K562 (cell line): ENCODE data around the gene HAUS3. TPM values are rescaled to one million over a fixed set of nuclear protein-coding genes. Genes with fewer than 3 reads are reported as not detected.
A peak's percentile ranks its signal among the peaks of the same experiment; 100 is the strongest.

Experiments
- CEBPB ChIP-seq: fragments of 450-650 bp; IDR thresholded peaks from 2 replicates; pipeline ENCODE4 v1.6.1; 2016; ENCODE audit warnings: missing genetic modification characterization, missing compliant biosample characterization
- DDX20 ChIP-seq: fragments of 450-650 bp; IDR thresholded peaks from 2 replicates; pipeline ENCODE4 v1.6.1; 2016; ENCODE audit warnings: missing genetic modification characterization, low read depth, mild to moderate bottlenecking, missing compliant biosample characterization, moderate library complexity
- HDGF ChIP-seq: fragments of 450-650 bp; IDR thresholded peaks from 2 replicates; pipeline ENCODE4 v1.6.1; 2016
- MCM5 ChIP-seq: fragments of 450-650 bp; IDR thresholded peaks from 2 replicates; pipeline ENCODE4 v1.6.1; 2016; ENCODE audit warnings: low read depth
- NELFE ChIP-seq: IDR thresholded peaks from 2 replicates; pipeline ENCODE4 v1.6.1; 2011; ENCODE audit warnings: mild to moderate bottlenecking; ENCODE audit not compliant: insufficient read depth, insufficient read length
- NONO ChIP-seq, 2 experiments: fragments of 200-400 bp in 1 of 2; fragments of 450-650 bp in 1 of 2; formaldehyde crosslinking in 1 of 2; IDR thresholded peaks; 2 replicates each; pipeline ENCODE4 v1.6.1; 2017; ENCODE audit warnings: low read depth in 2 of 2, mild to moderate bottlenecking in 2 of 2, moderate library complexity in 2 of 2, low read length in 1 of 2
- RBM14 ChIP-seq: fragments of 200-400 bp; formaldehyde crosslinking; IDR thresholded peaks from 2 replicates; pipeline ENCODE4 v1.6.1; 2018; ENCODE audit warnings: low read depth, mild to moderate bottlenecking, low read length, moderate library complexity, borderline replicate concordance; ENCODE audit not compliant: insufficient read depth
- RBM15 ChIP-seq: fragments of 200-400 bp; formaldehyde crosslinking; IDR thresholded peaks from 2 replicates; pipeline ENCODE4 v1.6.1; 2018; ENCODE audit warnings: mild to moderate bottlenecking, low read length, moderate library complexity; ENCODE audit not compliant: insufficient read depth
- SMARCB1 ChIP-seq: IDR thresholded peaks from 2 replicates; pipeline ENCODE4 v1.6.1; 2011; ENCODE audit warnings: improper control_type of control experiment, low read depth; ENCODE audit not compliant: insufficient read length
- SP2 ChIP-seq: IDR thresholded peaks from 2 replicates; pipeline ENCODE4 v1.6.1; 2011; ENCODE audit warnings: mild to moderate bottlenecking, low read depth, low read length, moderate library complexity; ENCODE audit not compliant: poor library complexity, severe bottlenecking; ENCODE audit errors: extremely low read depth
- TFAP4 ChIP-seq: sonication (generic); formaldehyde crosslinking; IDR thresholded peaks from 2 replicates; pipeline ENCODE4 v1.8.0; 2022; ENCODE audit warnings: missing genetic modification reagents, mild to moderate bottlenecking, moderate library complexity, borderline replicate concordance
- XRCC5 ChIP-seq: fragments of 200-400 bp; formaldehyde crosslinking; IDR thresholded peaks from 2 replicates; pipeline ENCODE4 v1.6.1; 2017; ENCODE audit warnings: low read depth, mild to moderate bottlenecking, low read length
- ZC3H4 ChIP-seq: sonication (generic); formaldehyde crosslinking; IDR thresholded peaks from 2 replicates; pipeline ENCODE4 v1.9.0; 2021; ENCODE audit warnings: missing genetic modification reagents, borderline replicate concordance
- ZFX ChIP-seq: sonication (generic); formaldehyde crosslinking; IDR thresholded peaks from 2 replicates; pipeline ENCODE4 v1.8.0; 2022; ENCODE audit warnings: mild to moderate bottlenecking, missing genetic modification reagents, moderate library complexity
- ZNF518B ChIP-seq: fragments of 250-450 bp; sonication (Bioruptor Pico); IDR thresholded peaks from 2 replicates; pipeline ENCODE4 v1.5.0; 2021; ENCODE audit warnings: mild to moderate bottlenecking, moderate library complexity
- ZNF561 ChIP-seq: fragments of 450-650 bp; formaldehyde crosslinking; conservative IDR thresholded peaks from 2 replicates; pipeline ENCODE4 v1.4.0; 2020; ENCODE audit warnings: mild to moderate bottlenecking, moderate library complexity
- ZNF75A ChIP-seq: fragments of 450-650 bp; formaldehyde crosslinking; IDR thresholded peaks from 2 replicates; pipeline ENCODE4 v1.4.0; 2020; ENCODE audit warnings: mild to moderate bottlenecking
- ZNF780A ChIP-seq: fragments of 250-450 bp; sonication (Bioruptor Pico); IDR thresholded peaks from 2 replicates; pipeline ENCODE4 v1.5.0; 2021; ENCODE audit warnings: mild to moderate bottlenecking
- polyA plus RNA-seq, 8 experiments: library from polyadenylated mRNA; depleted of rRNA in 4 of 8; stranded (reverse) in 5 of 8; unstranded in 3 of 8; fragments of >200 nt; fragmentation: Nextera tagmentation in 2 of 8; fragmentation: Illumina TruSeq in 1 of 8; extraction: Ambion mirVana in 2 of 8; extraction: Trizol in 1 of 8; gene quantifications; 2 replicates each; pipeline versions ENCODE4 v1.2.1 to v1.2.3, GENCODE V29; 2011 to 2014; ENCODE audit warnings: inconsistent platforms in 1 of 8, missing spikeins in 1 of 8
- total RNA-seq, 7 experiments: library from RNA; depleted of rRNA in 6 of 7; stranded (reverse); fragments of >200 nt in 6 of 7; fragmentation: Illumina TruSeq in 2 of 7; extraction: Trizol in 2 of 7; gene quantifications; 2 replicates each; pipeline versions ENCODE4 v1.2.1 to v1.2.3, GENCODE V29; 2011 to 2021; ENCODE audit warnings: low replicate concordance in 1 of 7
- TF ChIP-seq, protein P1 (sequence below): fragments of 450-650 bp; IDR thresholded peaks from 2 replicates; pipeline ENCODE4 v1.6.1; 2016; ENCODE audit warnings: mild to moderate bottlenecking
- TF ChIP-seq, protein P2 (sequence below): fragments of 450-650 bp; IDR thresholded peaks from 2 replicates; pipeline ENCODE4 v1.6.1; 2016; ENCODE audit warnings: missing biosample characterization, missing genetic modification characterization

The HAUS3 gene
- total and polyA plus RNA-seq, 9 of the 15 experiments (the other 6 are each of a cell fraction or from before 2014, with no cell fraction given): 8.9 to 25.7 (median 21.5) TPM

DNA sequence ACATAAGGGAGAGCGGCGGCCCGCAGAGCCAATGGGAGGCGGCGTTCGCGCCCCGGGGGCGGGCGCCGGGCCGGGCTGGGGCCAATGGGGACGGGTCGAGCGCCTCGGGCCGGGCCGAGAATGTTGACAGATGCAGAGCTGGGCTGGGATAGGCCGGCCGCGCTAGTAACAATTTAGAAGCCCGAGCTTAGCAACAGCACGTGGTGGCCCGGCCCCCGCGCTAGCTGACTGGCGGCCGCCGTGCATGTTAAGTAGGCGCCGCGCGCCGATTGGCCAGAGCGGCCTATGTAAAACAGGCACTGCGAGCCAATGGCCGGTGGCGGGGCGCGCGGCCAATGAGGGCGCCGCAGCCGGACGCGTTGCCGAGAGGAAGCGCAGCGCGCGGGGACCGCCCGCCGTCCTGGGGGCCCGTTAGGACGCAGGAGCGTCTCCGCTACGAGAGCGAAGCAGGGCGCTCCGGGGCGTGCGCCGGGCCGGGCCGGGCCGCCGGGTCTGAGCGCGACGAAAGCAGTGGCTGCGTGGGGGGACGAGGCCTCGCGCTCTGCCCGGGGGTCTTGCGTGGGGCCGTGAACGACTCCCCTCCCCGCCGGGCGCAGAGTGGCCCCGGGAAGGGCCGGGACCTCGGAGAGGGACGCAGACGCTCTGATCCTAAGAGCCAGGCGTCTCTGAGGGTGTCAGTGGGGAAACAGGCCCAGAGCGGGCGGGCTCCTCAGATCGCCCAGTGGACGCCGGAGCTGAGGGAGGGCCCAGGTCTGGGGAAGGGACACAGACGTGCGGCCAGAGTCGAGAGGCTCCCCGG, 20.4 kb upstream of the HAUS3 start (continued):
- TF ChIP-seq ZNF561 (CRISPR knock-in tag) (no peak), SMARCB1 (no peak), NONO (IDR thresholded peaks at IDR 0.05; ENCODE audit: low read depth in 2 of 2, low read length in 1 of 2) (peak in 1 of 2 experiments; percentile 50; a peak in 1 of 4 replicates), ZNF780A (CRISPR knock-in tag) (no peak), TFAP4 (0 out of 2 replicates have a peak, but pooled peaks have one; percentile 34), ZC3H4 (CRISPR knock-in tag) (no peak; the same call in 1 of the 2 replicates), CEBPB (tag) (no peak), NELFE (no peak), ZNF75A (CRISPR knock-in tag) (no peak), ZNF518B (no peak), XRCC5 (0 out of 2 replicates have a peak, but pooled peaks have one; percentile 14), MCM5 (no peak), SP2 (peak; percentile 92), RBM14 (no peak), ZFX (CRISPR knock-in tag) (peak; percentile 97), HDGF (no peak), RBM15 (no peak), DDX20 (tag) (no peak)
- TF ChIP-seq, protein P1, sequence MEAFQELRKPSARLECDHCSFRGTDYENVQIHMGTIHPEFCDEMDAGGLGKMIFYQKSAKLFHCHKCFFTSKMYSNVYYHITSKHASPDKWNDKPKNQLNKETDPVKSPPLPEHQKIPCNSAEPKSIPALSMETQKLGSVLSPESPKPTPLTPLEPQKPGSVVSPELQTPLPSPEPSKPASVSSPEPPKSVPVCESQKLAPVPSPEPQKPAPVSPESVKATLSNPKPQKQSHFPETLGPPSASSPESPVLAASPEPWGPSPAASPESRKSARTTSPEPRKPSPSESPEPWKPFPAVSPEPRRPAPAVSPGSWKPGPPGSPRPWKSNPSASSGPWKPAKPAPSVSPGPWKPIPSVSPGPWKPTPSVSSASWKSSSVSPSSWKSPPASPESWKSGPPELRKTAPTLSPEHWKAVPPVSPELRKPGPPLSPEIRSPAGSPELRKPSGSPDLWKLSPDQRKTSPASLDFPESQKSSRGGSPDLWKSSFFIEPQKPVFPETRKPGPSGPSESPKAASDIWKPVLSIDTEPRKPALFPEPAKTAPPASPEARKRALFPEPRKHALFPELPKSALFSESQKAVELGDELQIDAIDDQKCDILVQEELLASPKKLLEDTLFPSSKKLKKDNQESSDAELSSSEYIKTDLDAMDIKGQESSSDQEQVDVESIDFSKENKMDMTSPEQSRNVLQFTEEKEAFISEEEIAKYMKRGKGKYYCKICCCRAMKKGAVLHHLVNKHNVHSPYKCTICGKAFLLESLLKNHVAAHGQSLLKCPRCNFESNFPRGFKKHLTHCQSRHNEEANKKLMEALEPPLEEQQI: no peak
- TF ChIP-seq, protein P2, sequence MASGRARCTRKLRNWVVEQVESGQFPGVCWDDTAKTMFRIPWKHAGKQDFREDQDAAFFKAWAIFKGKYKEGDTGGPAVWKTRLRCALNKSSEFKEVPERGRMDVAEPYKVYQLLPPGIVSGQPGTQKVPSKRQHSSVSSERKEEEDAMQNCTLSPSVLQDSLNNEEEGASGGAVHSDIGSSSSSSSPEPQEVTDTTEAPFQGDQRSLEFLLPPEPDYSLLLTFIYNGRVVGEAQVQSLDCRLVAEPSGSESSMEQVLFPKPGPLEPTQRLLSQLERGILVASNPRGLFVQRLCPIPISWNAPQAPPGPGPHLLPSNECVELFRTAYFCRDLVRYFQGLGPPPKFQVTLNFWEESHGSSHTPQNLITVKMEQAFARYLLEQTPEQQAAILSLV (tag): no peak
